Measurements from ENCODE around the gene OR2T5.
"Not testable (repeated sequence)": the region's sequence is repeated elsewhere in the genome, so short reads cannot be mapped to it uniquely, and the experiment has no call there.

OR2T5 gene

GRCh38 chr1:248507773-248508172 lies 19.4 kb downstream of the OR2T5 start, which contains the start of gene OR2G6:
Gene OR2G6, plus strand, starts transcription at chr1:248508073. Its CDS starts 13,574 bp downstream, at chr1:248521647.
- not testable (repeated sequence) for DNase-seq (ENCODE audit: low read depth)

DNA sequence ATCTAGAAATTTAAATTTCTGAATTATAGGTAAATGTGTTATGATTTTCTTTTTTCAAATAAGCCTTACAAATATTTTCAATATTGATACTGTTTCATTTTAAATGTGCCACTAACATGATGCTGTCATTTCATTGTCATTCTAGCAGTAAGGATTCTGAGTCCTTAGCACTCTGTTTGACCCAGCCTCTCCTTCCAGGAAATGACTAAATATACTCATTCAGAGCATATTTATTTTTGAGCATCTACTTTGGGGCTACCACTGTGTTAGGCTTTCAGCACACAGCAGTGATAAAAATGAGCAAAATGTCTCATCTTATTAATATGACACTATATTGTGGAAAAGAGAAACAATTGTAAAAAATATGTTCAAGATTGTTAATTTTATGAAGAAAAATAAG lies 21.8 kb downstream of the OR2T5 start:
- DNase-seq (ENCODE audit: low read depth): not testable (repeated sequence)

GRCh38 chr1:248521856-248522255 lies 33.5 kb downstream of the OR2T5 start:
- DNase-seq (ENCODE audit: low read depth): no peak

GRCh38 chr1:248537449-248537848 lies 49.1 kb downstream of the OR2T5 start:
- not testable (repeated sequence) for DNase-seq (ENCODE audit: low read depth)
